Peyer's patch (tissue), 4 donors: Measurements from ENCODE around the gene ENOPH1.

ENCODE experiments used
- CTCF ChIP-seq, 6 experiments: fragments of 450-650 bp in 4 of 6; fragments of 200-600 bp in 2 of 6; sonication (generic) in 1 of 6; IDR thresholded peaks; one replicate each; pipeline ENCODE4 v1.5.1; 2017 to 2019; ENCODE audit warnings: antibody characterized with exemption in 6 of 6, mild to moderate bottlenecking in 3 of 6, moderate library complexity in 1 of 6
- POLR2A ChIP-seq, 2 donors: fragments of 450-650 bp; IDR thresholded peaks; one replicate each; pipeline ENCODE4 v1.5.1; 2017; ENCODE audit warnings: antibody characterized with exemption in 2 of 2, mild to moderate bottlenecking in 2 of 2, moderate library complexity in 2 of 2

- TF ChIP-seq CTCF (IDR thresholded peaks at IDR 0.05) (no peak), POLR2A (IDR thresholded peaks at IDR 0.05) (no peak)
Observed at GRCh38 chr4:82510216-82510615, 79.8 kb downstream of the ENOPH1 start.
